Measurements from ENCODE around the gene CASP1. TPM values are rescaled to one million over a fixed set of nuclear protein-coding genes. Genes with fewer than 3 reads are reported as not detected.

The CASP1 gene
- total RNA-seq, 1 donor from 2014 or later: not detected

GRCh38 chr11:105057432-105057831 is 22.5 kb upstream of the CASP1 start:
- no peaks in the 10 kb centered on the region for H3K27me3 Mint-ChIP-seq (ENCODE audit: unreplicated experiment)
- H3K4me1 Mint-ChIP-seq (ENCODE audit: unreplicated experiment): no peaks in the 10 kb centered on the region
- H3K4me3 Mint-ChIP-seq (ENCODE audit: unreplicated experiment): no peak overlapping the region
- DNase-seq (ENCODE audit: low spot score): no peak
- H3K36me3 Mint-ChIP-seq (ENCODE audit: low read depth, unreplicated experiment): no peaks in the 10 kb centered on the region
- TF ChIP-seq CTCF (IDR thresholded peaks at IDR 0.05; ENCODE audit: unreplicated experiment): no peak
- H3K27ac Mint-ChIP-seq (ENCODE audit: unreplicated experiment): no peak overlapping the region
- no peaks in the 10 kb centered on the region for H3K9me3 Mint-ChIP-seq (ENCODE audit: unreplicated experiment)

GRCh38 chr11:105056446-105056845 is 21.5 kb upstream of the CASP1 start:
- no peak for DNase-seq (ENCODE audit: low spot score)
- no peaks in the 10 kb centered on the region for H3K36me3 Mint-ChIP-seq (ENCODE audit: low read depth, unreplicated experiment)
- no peak overlapping the region for H3K27ac Mint-ChIP-seq (ENCODE audit: unreplicated experiment)
- H3K4me3 Mint-ChIP-seq (ENCODE audit: unreplicated experiment): no peak overlapping the region
- no peaks in the 10 kb centered on the region for H3K9me3 Mint-ChIP-seq (ENCODE audit: unreplicated experiment)
- no peaks in the 10 kb centered on the region for H3K27me3 Mint-ChIP-seq (ENCODE audit: unreplicated experiment)
- H3K4me1 Mint-ChIP-seq (ENCODE audit: unreplicated experiment): no peaks in the 10 kb centered on the region
- no peak for TF ChIP-seq CTCF (IDR thresholded peaks at IDR 0.05; ENCODE audit: unreplicated experiment)

- no peak for TF ChIP-seq CTCF (IDR thresholded peaks at IDR 0.05; ENCODE audit: unreplicated experiment)
- Mint-ChIP-seq H3K27me3 (ENCODE audit: unreplicated experiment) (no peaks in the 10 kb centered on the region), H3K36me3 (ENCODE audit: low read depth, unreplicated experiment) (no peaks in the 10 kb centered on the region), H3K27ac (ENCODE audit: unreplicated experiment) (no peak overlapping the region), H3K4me3 (ENCODE audit: unreplicated experiment) (no peak overlapping the region), H3K4me1 (ENCODE audit: unreplicated experiment) (no peaks in the 10 kb centered on the region), H3K9me3 (ENCODE audit: unreplicated experiment) (no peaks in the 10 kb centered on the region)
- no peak for DNase-seq (ENCODE audit: low spot score)
These were observed 20.0 kb upstream of the CASP1 start for GRCh38 chr11:105054723-105055493.

GRCh38 chr11:105052487-105052886 is 17.5 kb upstream of the CASP1 start:
- Mint-ChIP-seq H3K36me3 (ENCODE audit: low read depth, unreplicated experiment) (no peaks in the 10 kb centered on the region), H3K9me3 (ENCODE audit: unreplicated experiment) (no peaks in the 10 kb centered on the region), H3K27me3 (ENCODE audit: unreplicated experiment) (no peaks in the 10 kb centered on the region), H3K4me3 (ENCODE audit: unreplicated experiment) (no peak overlapping the region), H3K27ac (ENCODE audit: unreplicated experiment) (no peak overlapping the region), H3K4me1 (ENCODE audit: unreplicated experiment) (peaks cover under 1% of the 10 kb centered on the region)
- no peak for TF ChIP-seq CTCF (IDR thresholded peaks at IDR 0.05; ENCODE audit: unreplicated experiment)
- DNase-seq (ENCODE audit: low spot score): no peak

- no peak overlapping the region for H3K27ac Mint-ChIP-seq (ENCODE audit: unreplicated experiment)
- H3K27me3 Mint-ChIP-seq (ENCODE audit: unreplicated experiment): no peaks in the 10 kb centered on the region
- H3K9me3 Mint-ChIP-seq (ENCODE audit: unreplicated experiment): no peaks in the 10 kb centered on the region
- no peaks in the 10 kb centered on the region for H3K36me3 Mint-ChIP-seq (ENCODE audit: low read depth, unreplicated experiment)
- DNase-seq (ENCODE audit: low spot score): no peak
- no peak overlapping the region for H3K4me3 Mint-ChIP-seq (ENCODE audit: unreplicated experiment)
- peaks cover 5% of the 10 kb centered on the region for H3K4me1 Mint-ChIP-seq (ENCODE audit: unreplicated experiment)
- no peak for TF ChIP-seq CTCF (IDR thresholded peaks at IDR 0.05; ENCODE audit: unreplicated experiment)
These were observed 16.6 kb upstream of the CASP1 start for GRCh38 chr11:105051559-105051958.

Data from endothelial cell (in vitro differentiated cells).